GM21381 (cell line): ENCODE measurements around the gene GJC2.
"Not testable (repeated sequence)": the region's sequence is repeated elsewhere in the genome, so short reads cannot be mapped to it uniquely, and the experiment has no call there.

Experiments used
- ATAC-seq: cut with Tn5 transposase; IDR thresholded peaks from one replicate; pipeline ENCODE4 v1.9.1; 2021; ENCODE audit warnings: mild to moderate bottlenecking, moderate library complexity; ENCODE audit not compliant: unreplicated experiment

Gene GJC2

GRCh38 chr1:228149406-228150119 is at the start of gene GJC2:
TSS of gene GJC2 (plus strand) at chr1:228149930. CDS start at chr1:228157759, 7,829 bp downstream.
- no peak for ATAC-seq

DNA sequence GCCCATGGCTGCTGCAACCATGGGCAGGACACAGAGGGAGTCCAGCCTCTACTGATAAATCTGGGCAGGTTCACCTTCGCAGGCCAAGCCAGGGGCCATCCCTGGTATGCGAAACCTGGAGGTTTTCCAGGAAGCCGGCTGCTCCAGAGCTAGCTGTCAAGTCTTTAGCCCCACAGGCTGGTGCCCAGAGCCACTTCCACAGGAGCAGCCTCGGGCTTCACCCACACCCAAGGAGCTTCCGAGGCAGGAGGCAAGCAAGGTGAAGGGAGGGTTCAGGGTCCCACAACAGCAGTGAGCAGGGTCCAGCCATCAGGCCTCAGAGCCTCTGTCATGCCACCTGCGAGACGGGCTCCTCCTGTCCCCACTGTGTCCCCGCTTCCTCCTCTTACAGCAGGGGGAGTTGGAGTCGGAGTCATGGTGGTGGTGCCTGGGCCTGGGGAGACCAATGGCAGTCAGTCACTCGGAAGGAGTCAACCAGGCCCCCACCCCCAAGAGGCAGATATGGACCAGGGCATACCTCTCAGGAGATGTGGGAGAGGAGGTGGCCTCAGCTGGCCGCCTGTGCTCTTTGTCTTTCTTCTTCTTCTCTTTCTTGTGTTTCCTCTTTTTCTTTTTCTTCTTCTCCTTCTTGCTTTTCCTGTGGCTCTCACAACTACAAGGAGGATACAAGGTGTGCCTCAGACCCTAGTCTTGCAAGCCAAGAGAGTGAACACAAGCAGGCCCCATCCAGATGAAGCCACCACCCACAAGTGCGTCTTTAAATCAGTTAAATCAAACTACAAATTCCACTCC is 48.7 kb upstream of the GJC2 start:
- ATAC-seq, result no peak

- no peak for ATAC-seq
Measured at GRCh38 chr1:228101614-228101993, 48.1 kb upstream of the GJC2 start.

GRCh38 chr1:228101994-228102790 is 47.5 kb upstream of the GJC2 start:
- ATAC-seq, result peak; percentile 18

DNA sequence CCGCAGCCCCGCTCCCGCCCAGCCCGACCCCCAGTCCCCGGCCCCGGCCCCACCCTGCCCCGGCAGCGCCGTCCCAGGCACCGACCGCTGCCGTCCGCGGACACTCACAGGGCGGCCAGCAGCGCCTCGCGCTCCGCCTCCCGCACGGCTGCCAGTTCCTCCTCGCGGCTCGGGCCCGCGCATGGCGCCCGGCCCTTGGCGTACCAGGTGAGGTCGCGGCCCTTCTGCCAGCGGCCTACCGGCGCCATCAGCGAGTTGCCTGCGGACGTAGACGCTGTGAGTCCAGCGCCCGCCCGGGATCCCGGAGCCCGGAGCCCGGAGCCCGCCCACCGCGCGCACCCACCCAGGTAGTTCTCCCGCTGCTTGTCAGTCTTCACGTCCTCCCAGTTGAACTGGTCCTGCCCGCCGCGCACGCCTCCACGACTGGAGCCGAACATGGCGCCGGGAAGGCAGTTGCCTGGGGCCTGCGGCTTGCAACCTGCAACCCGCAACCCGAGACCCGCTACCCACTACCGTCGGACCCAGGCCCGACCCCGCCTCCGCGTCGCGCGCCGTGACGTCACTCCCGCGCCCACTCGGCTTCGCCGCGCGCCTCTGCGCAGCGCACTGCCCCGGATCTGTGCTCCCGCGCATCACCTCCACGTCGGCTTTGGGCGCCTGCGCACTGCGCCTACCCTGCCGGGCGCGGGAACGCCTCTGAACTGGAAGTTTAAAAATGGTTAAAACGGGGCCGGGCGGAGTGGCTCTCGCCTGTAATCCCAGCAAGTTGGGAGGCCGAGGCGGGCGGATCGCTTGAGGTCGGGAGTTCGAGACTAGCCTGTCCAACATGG is 46.7 kb upstream of the GJC2 start, which contains the start of gene C1orf35:
Gene C1orf35, minus strand, starts transcription at position 535 of the 830 bp plus-strand sequence. Its CDS starts 98 bp downstream, at position 437.
- ATAC-seq, result peak; percentile 69

- no peak for ATAC-seq
Measured at GRCh38 chr1:228104526-228105269, 45.0 kb upstream of the GJC2 start.

GRCh38 chr1:228105270-228105995 is 44.3 kb upstream of the GJC2 start:
- no peak for ATAC-seq

DNA sequence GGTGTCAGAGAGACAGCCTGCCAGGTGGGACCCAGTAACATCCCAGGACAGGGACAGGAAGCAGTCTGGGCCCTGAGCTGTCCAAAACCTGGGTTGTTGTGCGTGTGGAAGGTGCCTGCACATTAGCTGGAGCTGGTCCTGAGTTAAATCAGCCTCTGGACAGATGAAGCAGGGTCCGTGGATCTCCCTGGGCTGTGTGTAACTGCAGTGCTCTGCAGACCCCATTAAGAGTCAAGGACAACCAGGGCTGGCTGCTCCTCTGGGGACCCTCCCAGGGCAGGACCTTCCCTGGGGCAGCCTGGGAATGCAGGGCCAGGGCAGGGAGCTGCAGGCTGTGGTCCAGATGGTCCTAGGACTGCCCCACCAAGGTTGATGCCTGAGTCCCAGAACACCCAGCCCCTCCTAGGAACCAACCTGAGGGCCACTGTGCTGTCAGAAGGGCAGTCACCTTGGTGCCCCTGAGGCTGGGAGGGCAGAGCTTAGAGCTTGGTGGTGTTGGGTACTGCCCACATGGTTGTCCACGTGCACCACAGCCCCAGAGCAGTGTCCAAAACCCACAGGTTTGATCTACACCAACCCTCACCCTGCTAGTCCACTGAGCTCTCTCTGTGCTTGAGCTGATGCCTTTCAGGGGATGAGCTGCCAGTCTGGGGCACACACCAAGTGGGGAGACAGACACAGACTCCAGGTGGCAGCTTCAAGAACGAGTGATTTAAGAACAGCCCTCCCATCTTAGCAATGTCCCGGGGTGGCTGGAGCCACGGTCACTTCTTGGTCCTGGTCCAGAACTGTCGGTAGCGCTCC is 43.5 kb upstream of the GJC2 start:
- no peak for ATAC-seq

GRCh38 chr1:228106800-228107054 is 43.0 kb upstream of the GJC2 start:
- no peak for ATAC-seq

GRCh38 chr1:228107636-228108035 is 42.1 kb upstream of the GJC2 start:
- ATAC-seq, result no peak

DNA sequence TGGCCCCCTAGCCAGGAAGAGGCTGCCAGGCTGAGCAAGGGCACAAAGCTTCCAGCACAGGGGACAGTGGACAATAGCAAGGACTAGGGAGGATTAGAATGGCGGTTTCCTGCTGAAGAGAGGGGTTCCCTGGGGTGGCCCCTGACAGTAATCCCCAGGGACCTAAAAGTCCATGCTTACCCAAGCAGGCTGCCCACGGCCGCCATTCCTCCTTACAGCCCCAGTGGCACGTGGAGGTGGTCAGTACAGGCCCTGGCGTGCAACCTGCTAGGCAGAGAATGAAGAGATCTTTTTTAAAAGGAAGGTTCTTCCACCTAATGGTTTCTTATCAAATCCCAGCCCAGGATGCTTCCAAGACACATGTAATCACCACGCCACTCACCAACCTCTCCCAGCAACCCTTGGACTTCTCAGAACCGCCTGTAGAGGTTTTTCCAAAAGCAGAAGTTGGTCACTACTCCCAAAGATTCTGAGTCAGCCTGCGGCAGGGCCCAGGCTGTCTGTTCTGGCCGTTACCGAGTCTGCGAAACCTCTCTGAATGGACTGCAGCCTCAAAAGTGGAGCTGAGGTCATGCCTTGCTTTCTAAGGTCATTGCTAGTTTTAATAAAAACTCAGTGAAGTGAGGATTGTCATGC is 41.6 kb upstream of the GJC2 start:
- no peak for ATAC-seq

- no peak for ATAC-seq
Measured at GRCh38 chr1:228108742-228109072, 41.0 kb upstream of the GJC2 start.

- ATAC-seq, result peak; percentile 87
Measured at GRCh38 chr1:228109073-228109961, 40.4 kb upstream of the GJC2 start, which contains the start of gene MRPL55. TSS of gene MRPL55 (minus strand) at chr1:228109299. CDS start at chr1:228108260, 1,039 bp downstream.

DNA sequence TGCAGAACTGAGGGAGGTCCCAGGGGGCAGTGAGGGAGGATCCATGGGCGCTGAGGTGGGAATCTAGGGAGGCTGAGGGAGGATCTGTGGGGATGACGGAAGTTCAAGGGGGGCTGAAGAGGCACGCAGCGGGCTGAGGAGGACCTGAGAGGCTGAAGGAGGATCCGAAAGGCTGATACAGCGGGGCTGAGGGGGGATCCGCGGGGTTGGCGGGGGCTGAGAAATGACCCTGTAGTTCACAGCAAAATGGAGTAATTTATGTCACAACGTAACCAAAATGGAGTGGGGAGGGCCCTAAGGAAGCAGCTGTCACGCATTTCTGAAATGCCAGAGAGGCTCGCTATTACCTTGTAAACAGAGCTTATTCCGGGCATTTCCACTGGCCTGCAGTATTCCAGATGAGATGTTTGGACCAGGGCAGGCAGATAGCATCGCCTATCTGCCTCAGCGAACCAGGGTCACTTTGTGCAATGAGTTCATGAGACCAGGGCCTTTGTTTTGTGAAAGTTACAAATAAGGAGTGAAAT is 39.7 kb upstream of the GJC2 start:
- no peak for ATAC-seq

DNA sequence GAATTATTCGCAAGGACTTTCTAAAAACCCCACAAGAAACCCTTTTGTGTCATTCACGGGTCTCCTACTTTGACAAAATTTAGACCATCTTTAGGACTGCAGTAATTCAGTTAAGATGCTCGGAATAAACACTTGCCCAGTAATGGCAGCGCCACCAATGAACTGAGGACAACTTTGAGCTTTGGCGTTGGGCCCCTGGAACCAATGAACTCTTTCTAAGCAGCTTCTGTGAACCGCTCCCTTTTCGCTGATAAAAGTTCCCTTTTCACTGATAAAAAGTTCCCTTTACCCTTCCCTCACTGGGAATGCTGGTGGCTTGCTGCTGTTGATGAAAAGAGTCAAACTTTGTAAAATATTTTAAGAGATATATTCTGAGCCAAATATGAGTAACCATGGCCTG is 39.2 kb upstream of the GJC2 start:
- ATAC-seq, result no peak

DNA sequence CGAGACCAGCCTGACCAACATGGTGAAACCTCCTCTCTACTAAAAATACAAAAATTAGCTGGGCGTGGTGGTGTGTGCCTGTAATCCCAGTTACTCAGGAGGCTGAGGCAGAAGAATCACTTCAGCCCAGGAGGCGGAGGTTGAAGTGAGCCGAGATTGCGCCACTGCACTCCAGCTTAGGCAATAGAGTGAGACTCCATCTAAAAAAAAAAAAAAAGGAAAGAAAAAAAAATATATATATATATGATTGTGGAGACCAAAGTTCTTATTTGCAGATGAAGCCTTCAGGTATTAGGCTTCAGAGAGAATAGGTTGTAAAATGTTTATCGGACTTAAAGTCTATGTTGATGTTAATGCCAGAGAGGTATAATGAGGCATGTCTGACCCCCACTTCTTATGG is 38.4 kb upstream of the GJC2 start:
- not testable (repeated sequence) for ATAC-seq

GRCh38 chr1:228112167-228112566 is 37.6 kb upstream of the GJC2 start:
- no peak for ATAC-seq
